Stimulated activated memory B cell treated with anti-CD40 and anti-IgM and Interleukin-4, amounts not matched to agents 10 μg/mL and 1 μg/mL and 100 μg/mL, for 72 hours (primary cell): ENCODE data around the gene CDADC1.

Source experiments
- ATAC-seq: fragments of 150-1000 bp; cut with Tn5 transposase; 2 replicates; pipeline ENCODE4 v1.10.0; 2021
- H3K27ac Mint-ChIP-seq: one replicate; pipeline ENCODE4 v1.8.0; 2022; ENCODE audit warnings: mild to moderate bottlenecking, mixed read lengths
- H3K27me3 Mint-ChIP-seq: one replicate; pipeline ENCODE4 v1.8.0; 2022; ENCODE audit warnings: mixed read lengths
- H3K36me3 Mint-ChIP-seq: one replicate; pipeline ENCODE4 v1.8.0; 2022; ENCODE audit warnings: mixed read lengths
- H3K4me1 Mint-ChIP-seq: one replicate; pipeline ENCODE4 v1.8.0; 2022; ENCODE audit warnings: mixed read lengths
- H3K4me3 Mint-ChIP-seq: one replicate; pipeline ENCODE4 v1.8.0; 2022; ENCODE audit warnings: mild to moderate bottlenecking, moderate library complexity, mixed read lengths
- H3K9me3 Mint-ChIP-seq: one replicate; pipeline ENCODE4 v1.8.0; 2022; ENCODE audit warnings: mixed read lengths

Gene CDADC1

GRCh38 chr13:49220856-49221589, 26.7 kb upstream of the CDADC1 start:
- ATAC-seq = no peak
- peaks cover 7% of the 10 kb centered on the region for H3K9me3 Mint-ChIP-seq
- H3K4me3 Mint-ChIP-seq = peak overlapping the region; percentile 62
- H3K4me1 Mint-ChIP-seq = peaks cover 12% of the 10 kb centered on the region
- H3K36me3 Mint-ChIP-seq = peaks cover 6% of the 10 kb centered on the region
- H3K27me3 Mint-ChIP-seq = peaks cover 60% of the 10 kb centered on the region
- no peak overlapping the region for H3K27ac Mint-ChIP-seq

GRCh38 chr13:49221590-49221965, 26.1 kb upstream of the CDADC1 start:
- Mint-ChIP-seq H3K36me3 (peaks cover 6% of the 10 kb centered on the region), H3K4me1 (peaks cover 12% of the 10 kb centered on the region), H3K9me3 (peaks cover 7% of the 10 kb centered on the region), H3K27me3 (peaks cover 56% of the 10 kb centered on the region), H3K4me3 (no peak overlapping the region), H3K27ac (no peak overlapping the region)
- ATAC-seq = no peak

GRCh38 chr13:49225223-49226042, 22.3 kb upstream of the CDADC1 start:
- Mint-ChIP-seq H3K4me3 (no peak overlapping the region), H3K27me3 (peaks cover 31% of the 10 kb centered on the region), H3K27ac (no peak overlapping the region), H3K36me3 (no peaks in the 10 kb centered on the region), H3K4me1 (peaks cover 5% of the 10 kb centered on the region), H3K9me3 (no peaks in the 10 kb centered on the region)
- ATAC-seq = no peak

GRCh38 chr13:49226613-49227012, 21.1 kb upstream of the CDADC1 start:
- ATAC-seq = no peak
- no peaks in the 10 kb centered on the region for H3K36me3 Mint-ChIP-seq
- H3K27ac Mint-ChIP-seq = no peak overlapping the region
- H3K9me3 Mint-ChIP-seq = no peaks in the 10 kb centered on the region
- H3K4me3 Mint-ChIP-seq = no peak overlapping the region
- peaks cover 19% of the 10 kb centered on the region for H3K27me3 Mint-ChIP-seq
- no peaks in the 10 kb centered on the region for H3K4me1 Mint-ChIP-seq

GRCh38 chr13:49234741-49235140, 13.0 kb upstream of the CDADC1 start:
- Mint-ChIP-seq H3K27me3 (no peaks in the 10 kb centered on the region), H3K9me3 (no peaks in the 10 kb centered on the region), H3K27ac (no peak overlapping the region), H3K4me1 (peaks cover 7% of the 10 kb centered on the region), H3K4me3 (no peak overlapping the region), H3K36me3 (no peaks in the 10 kb centered on the region)
- ATAC-seq = no peak

- Mint-ChIP-seq H3K27ac (no peak overlapping the region), H3K4me1 (peaks cover 7% of the 10 kb centered on the region), H3K27me3 (no peaks in the 10 kb centered on the region), H3K9me3 (no peaks in the 10 kb centered on the region), H3K4me3 (no peak overlapping the region), H3K36me3 (no peaks in the 10 kb centered on the region)
- ATAC-seq = no peak
Measured at GRCh38 chr13:49235856-49236431, 11.8 kb upstream of the CDADC1 start.

GRCh38 chr13:49238621-49239020, 9.1 kb upstream of the CDADC1 start:
- Mint-ChIP-seq H3K36me3 (no peaks in the 10 kb centered on the region), H3K4me1 (peaks cover 7% of the 10 kb centered on the region), H3K9me3 (no peaks in the 10 kb centered on the region), H3K27me3 (no peaks in the 10 kb centered on the region), H3K4me3 (no peak overlapping the region), H3K27ac (no peak overlapping the region)
- ATAC-seq = no peak

GRCh38 chr13:49240017-49240416, 7.7 kb upstream of the CDADC1 start:
- peak; percentile 43 for ATAC-seq
- H3K36me3 Mint-ChIP-seq = no peaks in the 10 kb centered on the region

GRCh38 chr13:49241296-49241695, 6.4 kb upstream of the CDADC1 start:
- ATAC-seq = no peak
- Mint-ChIP-seq H3K36me3 (no peaks in the 10 kb centered on the region), H3K4me3 (no peak overlapping the region), H3K4me1 (no peaks in the 10 kb centered on the region), H3K9me3 (no peaks in the 10 kb centered on the region), H3K27ac (no peak overlapping the region), H3K27me3 (no peaks in the 10 kb centered on the region)

More at GRCh38 chr13:49240017-49240416, 7.7 kb upstream of the CDADC1 start:
- no peak overlapping the region for H3K27ac Mint-ChIP-seq
- H3K9me3 Mint-ChIP-seq = no peaks in the 10 kb centered on the region
- H3K27me3 Mint-ChIP-seq = no peaks in the 10 kb centered on the region
- H3K4me1 Mint-ChIP-seq = no peaks in the 10 kb centered on the region
- H3K4me3 Mint-ChIP-seq = no peak overlapping the region

- ATAC-seq = no peak
- Mint-ChIP-seq H3K27ac (no peak overlapping the region), H3K4me3 (no peak overlapping the region), H3K9me3 (no peaks in the 10 kb centered on the region), H3K27me3 (no peaks in the 10 kb centered on the region), H3K36me3 (peaks cover 2% of the 10 kb centered on the region), H3K4me1 (peaks cover 18% of the 10 kb centered on the region)
Measured at GRCh38 chr13:49245101-49245500, 2.6 kb upstream of the CDADC1 start.

- H3K36me3 Mint-ChIP-seq = peaks cover 11% of the 10 kb centered on the region
- peak; percentile 71 for ATAC-seq
- peak overlapping the region; percentile 99 for H3K4me3 Mint-ChIP-seq
- H3K4me1 Mint-ChIP-seq = peaks cover 21% of the 10 kb centered on the region
- no peaks in the 10 kb centered on the region for H3K9me3 Mint-ChIP-seq
- H3K27me3 Mint-ChIP-seq = no peaks in the 10 kb centered on the region
- H3K27ac Mint-ChIP-seq = peak overlapping the region; percentile 95
Measured at GRCh38 chr13:49246850-49247642, 679 bp upstream of the CDADC1 start.

- Mint-ChIP-seq H3K36me3 (peaks cover 11% of the 10 kb centered on the region), H3K27ac (peak overlapping the region; percentile 95), H3K9me3 (no peaks in the 10 kb centered on the region), H3K27me3 (no peaks in the 10 kb centered on the region), H3K4me3 (peak overlapping the region; percentile 99), H3K4me1 (peaks cover 28% of the 10 kb centered on the region)
- no peak for ATAC-seq
Measured at GRCh38 chr13:49248622-49249002, 887 bp downstream of the CDADC1 start.

- H3K4me1 Mint-ChIP-seq = peaks cover 28% of the 10 kb centered on the region
- no peak overlapping the region for H3K27ac Mint-ChIP-seq
- H3K9me3 Mint-ChIP-seq = no peaks in the 10 kb centered on the region
- no peak for ATAC-seq
- H3K36me3 Mint-ChIP-seq = peaks cover 32% of the 10 kb centered on the region
- no peaks in the 10 kb centered on the region for H3K27me3 Mint-ChIP-seq
- H3K4me3 Mint-ChIP-seq = no peak overlapping the region
Measured at GRCh38 chr13:49251326-49251725, 3.6 kb downstream of the CDADC1 start.

GRCh38 chr13:49253310-49253709, 5.6 kb downstream of the CDADC1 start:
- H3K36me3 Mint-ChIP-seq = peaks cover 37% of the 10 kb centered on the region
- H3K4me1 Mint-ChIP-seq = peaks cover 26% of the 10 kb centered on the region
- H3K4me3 Mint-ChIP-seq = no peak overlapping the region
- H3K9me3 Mint-ChIP-seq = no peaks in the 10 kb centered on the region
- ATAC-seq = no peak
- no peak overlapping the region for H3K27ac Mint-ChIP-seq
- H3K27me3 Mint-ChIP-seq = no peaks in the 10 kb centered on the region

- H3K4me1 Mint-ChIP-seq = peaks cover 20% of the 10 kb centered on the region
- peaks cover 37% of the 10 kb centered on the region for H3K36me3 Mint-ChIP-seq
- H3K4me3 Mint-ChIP-seq = no peak overlapping the region
- no peak for ATAC-seq
- H3K27ac Mint-ChIP-seq = no peak overlapping the region
- no peaks in the 10 kb centered on the region for H3K9me3 Mint-ChIP-seq
- no peaks in the 10 kb centered on the region for H3K27me3 Mint-ChIP-seq
Measured at GRCh38 chr13:49254007-49254406, 6.3 kb downstream of the CDADC1 start.
